HepG2 (cell line): ENCODE results near the gene CSNK2A2. TPM values are rescaled to one million over a fixed set of nuclear protein-coding genes. Genes with fewer than 3 reads are reported as not detected.

Experiments used
- GMEB2 ChIP-seq: IDR thresholded peaks from 2 replicates; pipeline ENCODE4 v1.6.1; 2016; ENCODE audit warnings: missing biosample characterization, missing genetic modification reagents, low read depth
- MIXL1 ChIP-seq: IDR thresholded peaks from 2 replicates; pipeline ENCODE4 v1.6.1; 2016
- NCOA5 ChIP-seq: sonication (generic); formaldehyde crosslinking; IDR thresholded peaks from 2 replicates; pipeline ENCODE4 v1.4.0; 2020; ENCODE audit warnings: missing genetic modification reagents
- NR1H2 ChIP-seq: sonication (generic); formaldehyde crosslinking; IDR thresholded peaks from 2 replicates; pipeline ENCODE4 v1.8.1; 2022; ENCODE audit warnings: low read depth, missing genetic modification reagents, borderline replicate concordance
- PATZ1 ChIP-seq: sonication (generic); formaldehyde crosslinking; IDR thresholded peaks from 2 replicates; pipeline ENCODE4 v1.4.0; 2020; ENCODE audit warnings: missing genetic modification reagents
- SAP130 ChIP-seq: IDR thresholded peaks from 2 replicates; pipeline ENCODE4 v1.6.1; 2016; ENCODE audit warnings: low read depth
- TEAD3 ChIP-seq: optimal IDR thresholded peaks from 2 replicates; pipeline ENCODE3; 2016; ENCODE audit warnings: borderline replicate concordance
- ZKSCAN5 ChIP-seq: sonication (generic); formaldehyde crosslinking; IDR thresholded peaks from 2 replicates; pipeline ENCODE4 v1.5.1; 2020; ENCODE audit warnings: mild to moderate bottlenecking, missing genetic modification reagents
- ZNF362 ChIP-seq: sonication (generic); formaldehyde crosslinking; IDR thresholded peaks from 2 replicates; pipeline ENCODE4 v1.4.0; 2020; ENCODE audit warnings: missing genetic modification reagents, mild to moderate bottlenecking, borderline replicate concordance
- ZNF407 ChIP-seq: sonication (generic); formaldehyde crosslinking; IDR thresholded peaks from one replicate; pipeline ENCODE4 v1.5.1; 2020; ENCODE audit warnings: mild to moderate bottlenecking, missing genetic modification reagents; ENCODE audit errors: not compliant biosample characterization
- ZNF414 ChIP-seq: sonication (generic); formaldehyde crosslinking; IDR thresholded peaks from 2 replicates; pipeline ENCODE4 v1.5.0; 2020; ENCODE audit warnings: missing genetic modification reagents
- ZNF543 ChIP-seq: sonication (generic); formaldehyde crosslinking; IDR thresholded peaks from 2 replicates; pipeline ENCODE4 v1.4.0; 2020; ENCODE audit warnings: mild to moderate bottlenecking, missing genetic modification reagents
- ZNF557 ChIP-seq: sonication (generic); formaldehyde crosslinking; IDR thresholded peaks from 2 replicates; pipeline ENCODE4 v1.4.0; 2020; ENCODE audit warnings: missing genetic modification reagents
- polyA plus RNA-seq, 8 experiments: library from polyadenylated mRNA; depleted of rRNA in 3 of 8; stranded (reverse) in 7 of 8; unstranded in 1 of 8; fragments of >200 nt; fragmentation: Illumina TruSeq in 4 of 8; extraction: Trizol in 4 of 8; gene quantifications; 2 replicates each; pipeline versions ENCODE4 v1.2.1 to v1.2.3, GENCODE V29; 2011 to 2016; ENCODE audit warnings: low read depth in 4 of 8, missing spikeins in 1 of 8, mixed read lengths in 1 of 8; ENCODE audit not compliant: insufficient read depth in 1 of 8
- total RNA-seq, 5 experiments: library from RNA; depleted of rRNA; stranded (reverse); fragments of >200 nt; fragmentation: Illumina TruSeq; extraction: Trizol; gene quantifications; 2 replicates each; pipeline ENCODE4 v1.2.3, GENCODE V29; 2016; ENCODE audit warnings: low read depth in 1 of 5

Gene CSNK2A2
- total and polyA plus RNA-seq, 2 of the 13 experiments (the other 11 are each of a cell fraction or from before 2014, with no cell fraction given), result 46.4 to 56.9 TPM

- TF ChIP-seq ZNF407 (CRISPR knock-in tag) (no peak), ZKSCAN5 (no peak), PATZ1 (CRISPR knock-in tag) (no peak; the same call in 1 of the 2 replicates), ZNF543 (no peak), MIXL1 (CRISPR knock-in tag) (peak; percentile 40; the same call in 1 of the 2 replicates), GMEB2 (CRISPR knock-in tag) (no peak), ZNF414 (CRISPR knock-in tag) (0 out of 2 replicates have a peak, but pooled peaks have one; percentile 47), NR1H2 (no peak), SAP130 (no peak), NCOA5 (CRISPR knock-in tag) (no peak), TEAD3 (CRISPR knock-in tag) (no peak), ZNF362 (CRISPR knock-in tag) (no peak), ZNF557 (CRISPR knock-in tag) (no peak)
These were observed 24.8 kb upstream of the CSNK2A2 start (continued) for GRCh38 chr16:58222532-58223316.
